HEK293 (cell line): ENCODE measurements around the gene ZNF883.

ENCODE experiments used
- MYNN ChIP-seq: fragments of 450-650 bp; formaldehyde crosslinking; IDR thresholded peaks from 2 replicates; pipeline ENCODE4 v1.5.1; 2016; ENCODE audit warnings: missing biosample characterization, missing genetic modification characterization, borderline replicate concordance
- PRDM1 ChIP-seq: fragments of 450-650 bp; formaldehyde crosslinking; IDR thresholded peaks from 2 replicates; pipeline ENCODE4; 2016; ENCODE audit warnings: missing biosample characterization, missing genetic modification characterization
- ZNF2 ChIP-seq: fragments of 450-650 bp; formaldehyde crosslinking; IDR thresholded peaks from 2 replicates; pipeline ENCODE4 v1.5.1; 2016; ENCODE audit warnings: missing biosample characterization, missing genetic modification characterization
- ZNF37A ChIP-seq: fragments of 450-650 bp; IDR thresholded peaks from 2 replicates; pipeline ENCODE4 v1.5.1; 2018; ENCODE audit warnings: missing biosample characterization, missing genetic modification characterization
- ZNF394 ChIP-seq: fragments of 450-650 bp; formaldehyde crosslinking; IDR thresholded peaks from 2 replicates; pipeline ENCODE4 v1.5.1; 2016; ENCODE audit warnings: missing biosample characterization, missing genetic modification characterization, mild to moderate bottlenecking, moderate library complexity, borderline replicate concordance
- ZNF623 ChIP-seq: fragments of 450-650 bp; formaldehyde crosslinking; IDR thresholded peaks from 2 replicates; pipeline ENCODE4 v1.5.1; 2016; ENCODE audit warnings: missing biosample characterization, missing genetic modification characterization
- ZNF654 ChIP-seq: fragments of 450-650 bp; formaldehyde crosslinking; IDR thresholded peaks from 2 replicates; pipeline ENCODE4 v1.5.1; 2016; ENCODE audit warnings: low read depth, missing biosample characterization, missing genetic modification characterization
- ZNF658 ChIP-seq: fragments of 450-650 bp; formaldehyde crosslinking; IDR thresholded peaks from 2 replicates; pipeline ENCODE4; 2016; ENCODE audit warnings: missing biosample characterization, missing genetic modification characterization
- ZNF707 ChIP-seq: fragments of 450-650 bp; formaldehyde crosslinking; IDR thresholded peaks from 2 replicates; pipeline ENCODE4 v1.5.1; 2016; ENCODE audit warnings: missing biosample characterization, missing genetic modification characterization
- TF ChIP-seq, protein P1 (sequence below): fragments of 450-650 bp; formaldehyde crosslinking; IDR thresholded peaks from 2 replicates; pipeline ENCODE4 v1.5.1; 2016; ENCODE audit warnings: missing biosample characterization, missing genetic modification characterization
- TF ChIP-seq, protein P2 (sequence below): fragments of 450-650 bp; IDR thresholded peaks from 2 replicates; pipeline ENCODE4 v1.5.1; 2018; ENCODE audit warnings: missing biosample characterization, missing genetic modification characterization
- TF ChIP-seq, protein P3 (sequence below): fragments of 450-650 bp; formaldehyde crosslinking; IDR thresholded peaks from 2 replicates; pipeline ENCODE4 v1.5.1; 2016; ENCODE audit warnings: missing biosample characterization, missing genetic modification characterization
- TF ChIP-seq, protein P4 (sequence below): fragments of 450-650 bp; formaldehyde crosslinking; IDR thresholded peaks from 2 replicates; pipeline ENCODE4 v1.5.1; 2016; ENCODE audit warnings: missing biosample characterization, missing genetic modification characterization
- TF ChIP-seq, protein P5 (sequence below): fragments of 450-650 bp; formaldehyde crosslinking; IDR thresholded peaks from 2 replicates; pipeline ENCODE4 v1.5.1; 2016; ENCODE audit warnings: missing biosample characterization, missing genetic modification characterization
- TF ChIP-seq, protein P6 (sequence below): fragments of 450-650 bp; formaldehyde crosslinking; IDR thresholded peaks from 2 replicates; pipeline ENCODE4 v1.5.1; 2016; ENCODE audit warnings: missing biosample characterization, missing genetic modification characterization, low read depth
- TF ChIP-seq, protein P7 (sequence below): fragments of 450-650 bp; formaldehyde crosslinking; IDR thresholded peaks from 2 replicates; pipeline ENCODE4 v1.5.1; 2016; ENCODE audit warnings: missing biosample characterization, missing genetic modification characterization

ZNF883 gene

DNA sequence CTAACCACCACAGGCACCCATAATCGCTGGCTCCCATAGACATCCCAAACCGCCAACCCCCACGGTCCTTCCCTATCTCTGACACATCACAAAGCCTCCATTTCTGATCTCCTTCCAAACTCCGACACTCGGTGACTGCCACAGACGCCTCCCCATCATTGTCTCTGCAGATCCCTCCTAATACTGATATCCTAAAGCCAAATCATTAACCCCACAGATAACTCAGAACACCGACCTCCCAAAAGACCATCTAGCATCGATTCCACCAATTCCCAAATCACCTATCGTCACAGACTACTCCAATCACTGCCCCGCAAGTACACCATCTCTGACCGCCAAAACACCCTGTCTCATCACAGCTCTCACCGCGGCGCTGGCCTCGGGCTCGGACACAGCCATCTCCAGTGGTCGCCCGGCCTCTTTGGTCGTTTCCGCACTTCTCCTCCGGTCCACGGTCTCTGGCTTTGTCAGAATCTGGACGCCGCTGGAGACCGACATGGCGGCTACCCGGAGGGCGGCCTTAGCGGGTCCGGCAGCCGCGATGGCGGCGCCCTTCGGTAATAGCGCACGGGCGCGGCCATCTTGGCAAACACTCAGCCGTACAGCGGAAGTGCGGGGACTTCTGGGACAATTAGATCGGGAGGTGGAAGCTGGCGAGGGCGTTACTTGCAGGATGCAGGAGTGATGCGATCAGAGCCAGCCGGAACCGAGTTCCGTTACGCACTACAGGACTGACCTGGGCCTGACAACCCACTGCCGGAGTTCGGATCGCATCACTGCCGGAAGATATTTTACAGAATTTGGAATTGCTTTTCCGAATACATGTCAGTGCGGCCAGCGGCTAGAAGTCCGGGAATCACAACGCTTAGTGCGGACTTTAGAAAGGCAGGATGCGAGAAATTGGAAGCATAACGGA is 44.5 kb upstream of the ZNF883 start, which contains the start of gene ZFP37 (continued):
- TF ChIP-seq, protein P1, sequence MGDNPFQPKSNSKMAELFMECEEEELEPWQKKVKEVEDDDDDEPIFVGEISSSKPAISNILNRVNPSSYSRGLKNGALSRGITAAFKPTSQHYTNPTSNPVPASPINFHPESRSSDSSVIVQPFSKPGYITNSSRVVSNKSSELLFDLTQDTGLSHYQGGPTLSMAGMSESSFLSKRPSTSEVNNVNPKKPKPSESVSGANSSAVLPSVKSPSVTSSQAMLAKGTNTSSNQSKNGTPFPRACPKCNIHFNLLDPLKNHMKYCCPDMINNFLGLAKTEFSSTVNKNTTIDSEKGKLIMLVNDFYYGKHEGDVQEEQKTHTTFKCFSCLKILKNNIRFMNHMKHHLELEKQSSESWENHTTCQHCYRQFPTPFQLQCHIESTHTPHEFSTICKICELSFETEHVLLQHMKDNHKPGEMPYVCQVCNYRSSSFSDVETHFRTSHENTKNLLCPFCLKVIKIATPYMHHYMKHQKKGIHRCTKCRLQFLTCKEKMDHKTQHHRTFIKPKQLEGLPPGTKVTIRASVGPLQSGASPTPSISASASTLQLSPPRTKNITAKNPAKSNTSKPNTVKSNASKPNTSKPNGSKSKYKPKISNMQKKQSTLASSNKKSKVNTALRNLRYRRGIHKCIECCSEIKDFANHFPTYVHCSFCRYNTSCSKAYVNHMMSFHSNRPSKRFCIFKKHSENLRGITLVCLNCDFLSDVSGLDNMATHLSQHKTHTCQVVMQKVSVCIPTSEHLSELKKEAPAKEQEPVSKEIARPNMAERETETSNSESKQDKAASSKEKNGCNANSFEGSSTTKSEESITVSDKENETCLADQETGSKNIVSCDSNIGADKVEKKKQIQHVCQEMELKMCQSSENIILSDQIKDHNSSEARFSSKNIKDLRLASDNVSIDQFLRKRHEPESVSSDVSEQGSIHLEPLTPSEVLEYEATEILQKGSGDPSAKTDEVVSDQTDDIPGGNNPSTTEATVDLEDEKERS, result no peak; the same call in 1 of the 2 replicates
- no peak; the same call in 1 of the 2 replicates for TF ChIP-seq ZNF394
- no peak for TF ChIP-seq ZNF623
- TF ChIP-seq PRDM1 (tag by site-specific recombination), result no peak
- no peak for TF ChIP-seq MYNN (tag by site-specific recombination)
- TF ChIP-seq ZNF654 (tag by site-specific recombination), result no peak
- TF ChIP-seq, protein P2, sequence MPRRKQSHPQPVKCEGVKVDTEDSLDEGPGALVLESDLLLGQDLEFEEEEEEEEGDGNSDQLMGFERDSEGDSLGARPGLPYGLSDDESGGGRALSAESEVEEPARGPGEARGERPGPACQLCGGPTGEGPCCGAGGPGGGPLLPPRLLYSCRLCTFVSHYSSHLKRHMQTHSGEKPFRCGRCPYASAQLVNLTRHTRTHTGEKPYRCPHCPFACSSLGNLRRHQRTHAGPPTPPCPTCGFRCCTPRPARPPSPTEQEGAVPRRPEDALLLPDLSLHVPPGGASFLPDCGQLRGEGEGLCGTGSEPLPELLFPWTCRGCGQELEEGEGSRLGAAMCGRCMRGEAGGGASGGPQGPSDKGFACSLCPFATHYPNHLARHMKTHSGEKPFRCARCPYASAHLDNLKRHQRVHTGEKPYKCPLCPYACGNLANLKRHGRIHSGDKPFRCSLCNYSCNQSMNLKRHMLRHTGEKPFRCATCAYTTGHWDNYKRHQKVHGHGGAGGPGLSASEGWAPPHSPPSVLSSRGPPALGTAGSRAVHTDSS, result no peak
- peak; percentile 50; the same call in 1 of the 2 replicates for TF ChIP-seq ZNF2
- TF ChIP-seq, protein P3, sequence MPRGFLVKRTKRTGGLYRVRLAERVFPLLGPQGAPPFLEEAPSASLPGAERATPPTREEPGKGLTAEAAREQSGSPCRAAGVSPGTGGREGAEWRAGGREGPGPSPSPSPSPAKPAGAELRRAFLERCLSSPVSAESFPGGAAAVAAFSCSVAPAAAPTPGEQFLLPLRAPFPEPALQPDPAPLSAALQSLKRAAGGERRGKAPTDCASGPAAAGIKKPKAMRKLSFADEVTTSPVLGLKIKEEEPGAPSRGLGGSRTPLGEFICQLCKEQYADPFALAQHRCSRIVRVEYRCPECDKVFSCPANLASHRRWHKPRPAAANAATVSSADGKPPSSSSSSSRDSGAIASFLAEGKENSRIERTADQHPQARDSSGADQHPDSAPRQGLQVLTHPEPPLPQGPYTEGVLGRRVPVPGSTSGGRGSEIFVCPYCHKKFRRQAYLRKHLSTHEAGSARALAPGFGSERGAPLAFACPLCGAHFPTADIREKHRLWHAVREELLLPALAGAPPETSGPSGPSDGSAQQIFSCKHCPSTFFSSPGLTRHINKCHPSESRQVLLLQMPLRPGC (tag by site-specific recombination), result 0 out of 2 replicates have a peak, but pooled peaks have one; percentile 5
- TF ChIP-seq, protein P4, sequence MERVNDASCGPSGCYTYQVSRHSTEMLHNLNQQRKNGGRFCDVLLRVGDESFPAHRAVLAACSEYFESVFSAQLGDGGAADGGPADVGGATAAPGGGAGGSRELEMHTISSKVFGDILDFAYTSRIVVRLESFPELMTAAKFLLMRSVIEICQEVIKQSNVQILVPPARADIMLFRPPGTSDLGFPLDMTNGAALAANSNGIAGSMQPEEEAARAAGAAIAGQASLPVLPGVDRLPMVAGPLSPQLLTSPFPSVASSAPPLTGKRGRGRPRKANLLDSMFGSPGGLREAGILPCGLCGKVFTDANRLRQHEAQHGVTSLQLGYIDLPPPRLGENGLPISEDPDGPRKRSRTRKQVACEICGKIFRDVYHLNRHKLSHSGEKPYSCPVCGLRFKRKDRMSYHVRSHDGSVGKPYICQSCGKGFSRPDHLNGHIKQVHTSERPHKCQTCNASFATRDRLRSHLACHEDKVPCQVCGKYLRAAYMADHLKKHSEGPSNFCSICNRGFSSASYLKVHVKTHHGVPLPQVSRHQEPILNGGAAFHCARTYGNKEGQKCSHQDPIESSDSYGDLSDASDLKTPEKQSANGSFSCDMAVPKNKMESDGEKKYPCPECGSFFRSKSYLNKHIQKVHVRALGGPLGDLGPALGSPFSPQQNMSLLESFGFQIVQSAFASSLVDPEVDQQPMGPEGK (tag by site-specific recombination), result no peak
- no peak for TF ChIP-seq ZNF658 (tag by site-specific recombination)
- TF ChIP-seq ZNF707 (tag by site-specific recombination), result no peak
- no peak for TF ChIP-seq ZNF37A (tag by site-specific recombination)
- TF ChIP-seq, protein P5, sequence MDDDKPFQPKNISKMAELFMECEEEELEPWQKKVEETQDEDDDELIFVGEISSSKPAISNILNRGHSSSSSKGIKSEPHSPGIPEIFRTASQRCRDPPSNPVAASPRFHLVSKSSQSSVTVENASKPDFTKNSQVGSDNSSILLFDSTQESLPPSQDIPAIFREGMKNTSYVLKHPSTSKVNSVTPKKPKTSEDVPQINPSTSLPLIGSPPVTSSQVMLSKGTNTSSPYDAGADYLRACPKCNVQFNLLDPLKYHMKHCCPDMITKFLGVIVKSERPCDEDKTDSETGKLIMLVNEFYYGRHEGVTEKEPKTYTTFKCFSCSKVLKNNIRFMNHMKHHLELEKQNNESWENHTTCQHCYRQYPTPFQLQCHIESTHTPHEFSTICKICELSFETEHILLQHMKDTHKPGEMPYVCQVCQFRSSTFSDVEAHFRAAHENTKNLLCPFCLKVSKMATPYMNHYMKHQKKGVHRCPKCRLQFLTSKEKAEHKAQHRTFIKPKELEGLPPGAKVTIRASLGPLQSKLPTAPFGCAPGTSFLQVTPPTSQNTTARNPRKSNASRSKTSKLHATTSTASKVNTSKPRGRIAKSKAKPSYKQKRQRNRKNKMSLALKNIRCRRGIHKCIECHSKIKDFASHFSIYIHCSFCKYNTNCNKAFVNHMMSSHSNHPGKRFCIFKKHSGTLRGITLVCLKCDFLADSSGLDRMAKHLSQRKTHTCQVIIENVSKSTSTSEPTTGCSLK, result no peak
- TF ChIP-seq, protein P6, sequence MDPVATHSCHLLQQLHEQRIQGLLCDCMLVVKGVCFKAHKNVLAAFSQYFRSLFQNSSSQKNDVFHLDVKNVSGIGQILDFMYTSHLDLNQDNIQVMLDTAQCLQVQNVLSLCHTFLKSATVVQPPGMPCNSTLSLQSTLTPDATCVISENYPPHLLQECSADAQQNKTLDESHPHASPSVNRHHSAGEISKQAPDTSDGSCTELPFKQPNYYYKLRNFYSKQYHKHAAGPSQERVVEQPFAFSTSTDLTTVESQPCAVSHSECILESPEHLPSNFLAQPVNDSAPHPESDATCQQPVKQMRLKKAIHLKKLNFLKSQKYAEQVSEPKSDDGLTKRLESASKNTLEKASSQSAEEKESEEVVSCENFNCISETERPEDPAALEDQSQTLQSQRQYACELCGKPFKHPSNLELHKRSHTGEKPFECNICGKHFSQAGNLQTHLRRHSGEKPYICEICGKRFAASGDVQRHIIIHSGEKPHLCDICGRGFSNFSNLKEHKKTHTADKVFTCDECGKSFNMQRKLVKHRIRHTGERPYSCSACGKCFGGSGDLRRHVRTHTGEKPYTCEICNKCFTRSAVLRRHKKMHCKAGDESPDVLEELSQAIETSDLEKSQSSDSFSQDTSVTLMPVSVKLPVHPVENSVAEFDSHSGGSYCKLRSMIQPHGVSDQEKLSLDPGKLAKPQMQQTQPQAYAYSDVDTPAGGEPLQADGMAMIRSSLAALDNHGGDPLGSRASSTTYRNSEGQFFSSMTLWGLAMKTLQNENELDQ (tag by site-specific recombination), result no peak
- TF ChIP-seq, protein P7, sequence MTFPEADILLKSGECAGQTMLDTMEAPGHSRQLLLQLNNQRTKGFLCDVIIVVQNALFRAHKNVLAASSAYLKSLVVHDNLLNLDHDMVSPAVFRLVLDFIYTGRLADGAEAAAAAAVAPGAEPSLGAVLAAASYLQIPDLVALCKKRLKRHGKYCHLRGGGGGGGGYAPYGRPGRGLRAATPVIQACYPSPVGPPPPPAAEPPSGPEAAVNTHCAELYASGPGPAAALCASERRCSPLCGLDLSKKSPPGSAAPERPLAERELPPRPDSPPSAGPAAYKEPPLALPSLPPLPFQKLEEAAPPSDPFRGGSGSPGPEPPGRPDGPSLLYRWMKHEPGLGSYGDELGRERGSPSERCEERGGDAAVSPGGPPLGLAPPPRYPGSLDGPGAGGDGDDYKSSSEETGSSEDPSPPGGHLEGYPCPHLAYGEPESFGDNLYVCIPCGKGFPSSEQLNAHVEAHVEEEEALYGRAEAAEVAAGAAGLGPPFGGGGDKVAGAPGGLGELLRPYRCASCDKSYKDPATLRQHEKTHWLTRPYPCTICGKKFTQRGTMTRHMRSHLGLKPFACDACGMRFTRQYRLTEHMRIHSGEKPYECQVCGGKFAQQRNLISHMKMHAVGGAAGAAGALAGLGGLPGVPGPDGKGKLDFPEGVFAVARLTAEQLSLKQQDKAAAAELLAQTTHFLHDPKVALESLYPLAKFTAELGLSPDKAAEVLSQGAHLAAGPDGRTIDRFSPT (tag by site-specific recombination), result no peak
